ENCODE results near the gene DUOXA2. TPM values are rescaled to one million over a fixed set of nuclear protein-coding genes. Genes with fewer than 3 reads are reported as not detected.

The DUOXA2 gene
- total and polyA plus RNA-seq, 4 donors = 0.48 to 0.98 (median 0.98) TPM; not detected in 1

DNA sequence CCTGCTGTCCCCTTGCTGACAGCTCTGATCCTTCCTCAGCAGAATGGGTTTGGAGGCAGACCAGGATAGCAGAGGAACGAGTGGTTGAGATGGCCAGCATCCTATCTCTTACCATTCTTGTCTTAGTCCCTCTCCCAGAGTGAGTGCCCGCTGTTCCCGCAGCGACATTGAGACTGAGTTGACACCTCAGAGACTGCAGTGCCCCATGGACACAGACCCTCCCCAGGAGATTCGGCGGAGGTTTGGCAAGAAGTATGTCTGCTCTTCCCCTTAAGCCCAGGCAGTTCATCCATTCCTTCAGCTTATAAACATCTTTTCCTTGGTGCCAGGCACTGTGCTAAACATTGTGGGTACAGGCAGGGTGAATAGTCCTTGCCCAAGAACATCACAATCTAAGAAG is 36.9 kb downstream of the DUOXA2 start:
- 95 to 96% methylated on average over 6 of the region's 6 CpGs for WGBS, 2 donors
- H3K36me3 ChIP-seq (ENCODE audit: control insufficient read depth in 4 of 4, insufficient read depth in 4 of 4, low read length in 4 of 4) = peaks cover 0 to 36% (median 0%) of the 10 kb centered on the region in 4 donors
- ATAC-seq (ENCODE audit: insufficient read depth, low FRiP score) (no peak), DNase-seq (no peak)
- H3K9me3 ChIP-seq (ENCODE audit: control insufficient read depth in 4 of 4, insufficient read depth in 3 of 4, low read length in 3 of 4) = no peaks in the 10 kb centered on the region
- H3K27me3 ChIP-seq (ENCODE audit: control insufficient read depth in 3 of 3, insufficient read depth in 3 of 3, low read length in 2 of 3) = peaks cover 0 to under 1% (median 0%) of the 10 kb centered on the region in 3 donors
- H3K4me1 ChIP-seq (ENCODE audit: control insufficient read depth in 5 of 5, insufficient read depth in 5 of 5, low read length in 5 of 5) = peaks cover 0 to 5% (median 0%) of the 10 kb centered on the region in 5 donors
- no peak overlapping the region for H3K9ac ChIP-seq (ENCODE audit: insufficient read depth in 1 of 2, low read length in 2 of 2)
- no peak overlapping the region for H3K4me3 ChIP-seq
- TF ChIP-seq, protein P1, sequence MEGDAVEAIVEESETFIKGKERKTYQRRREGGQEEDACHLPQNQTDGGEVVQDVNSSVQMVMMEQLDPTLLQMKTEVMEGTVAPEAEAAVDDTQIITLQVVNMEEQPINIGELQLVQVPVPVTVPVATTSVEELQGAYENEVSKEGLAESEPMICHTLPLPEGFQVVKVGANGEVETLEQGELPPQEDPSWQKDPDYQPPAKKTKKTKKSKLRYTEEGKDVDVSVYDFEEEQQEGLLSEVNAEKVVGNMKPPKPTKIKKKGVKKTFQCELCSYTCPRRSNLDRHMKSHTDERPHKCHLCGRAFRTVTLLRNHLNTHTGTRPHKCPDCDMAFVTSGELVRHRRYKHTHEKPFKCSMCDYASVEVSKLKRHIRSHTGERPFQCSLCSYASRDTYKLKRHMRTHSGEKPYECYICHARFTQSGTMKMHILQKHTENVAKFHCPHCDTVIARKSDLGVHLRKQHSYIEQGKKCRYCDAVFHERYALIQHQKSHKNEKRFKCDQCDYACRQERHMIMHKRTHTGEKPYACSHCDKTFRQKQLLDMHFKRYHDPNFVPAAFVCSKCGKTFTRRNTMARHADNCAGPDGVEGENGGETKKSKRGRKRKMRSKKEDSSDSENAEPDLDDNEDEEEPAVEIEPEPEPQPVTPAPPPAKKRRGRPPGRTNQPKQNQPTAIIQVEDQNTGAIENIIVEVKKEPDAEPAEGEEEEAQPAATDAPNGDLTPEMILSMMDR (IDR thresholded peaks at IDR 0.05; ENCODE audit: control extremely low read depth, extremely low read depth) = no peak
- H3K27ac ChIP-seq (ENCODE audit: low read depth in 1 of 2, low read length in 1 of 2) = no peak overlapping the region

DNA sequence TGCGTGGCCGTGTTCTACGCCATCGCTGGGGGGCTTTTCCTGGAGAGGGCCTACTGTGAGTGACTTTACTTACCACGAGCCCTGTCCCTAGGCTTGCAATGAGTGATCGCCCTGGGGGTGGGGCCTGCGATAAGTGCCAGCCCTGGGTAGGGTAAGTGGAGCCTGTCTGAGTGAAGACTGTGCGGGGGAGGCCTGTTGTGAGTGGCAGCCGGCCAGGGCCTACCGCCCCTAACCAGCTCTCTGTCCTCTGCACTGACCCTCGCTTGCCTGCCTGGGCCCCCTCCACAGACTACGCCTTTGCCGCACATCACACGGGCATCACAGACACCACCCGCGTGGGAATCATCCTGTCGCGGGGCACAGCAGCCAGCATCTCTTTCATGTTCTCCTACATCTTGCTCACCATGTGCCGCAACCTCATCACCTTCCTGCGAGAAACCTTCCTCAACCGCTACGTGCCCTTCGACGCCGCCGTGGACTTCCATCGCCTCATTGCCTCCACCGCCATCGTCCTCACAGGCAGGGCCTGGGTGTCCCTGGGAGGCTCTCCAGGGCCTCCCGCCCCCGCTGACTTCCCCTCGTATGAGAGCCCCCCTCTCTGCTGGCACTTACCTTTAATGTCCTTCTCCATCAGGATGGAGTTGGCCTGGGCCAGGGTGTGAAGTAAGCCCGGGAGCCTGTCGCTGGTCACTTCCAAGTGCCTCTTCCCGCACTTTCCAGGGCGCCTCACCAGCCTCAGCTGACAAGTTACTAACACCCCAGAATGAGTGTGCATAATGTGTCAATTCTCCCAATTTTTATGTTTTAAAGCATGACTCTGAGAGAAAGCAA is 38.1 kb downstream of the DUOXA2 start:
- Histone ChIP-seq H3K36me3 (ENCODE audit: control insufficient read depth in 4 of 4, insufficient read depth in 4 of 4, low read length in 4 of 4) (peaks cover 0 to 40% (median 0%) of the 10 kb centered on the region in 4 donors), H3K27me3 (ENCODE audit: control insufficient read depth in 3 of 3, insufficient read depth in 3 of 3, low read length in 2 of 3) (no peaks in the 10 kb centered on the region), H3K4me1 (ENCODE audit: control insufficient read depth in 5 of 5, insufficient read depth in 5 of 5, low read length in 5 of 5) (no peaks in the 10 kb centered on the region), H3K4me3 (no peak overlapping the region), H3K9me3 (ENCODE audit: control insufficient read depth in 4 of 4, insufficient read depth in 3 of 4, low read length in 3 of 4) (no peaks in the 10 kb centered on the region), H3K9ac (ENCODE audit: insufficient read depth in 1 of 2, low read length in 2 of 2) (no peak overlapping the region), H3K27ac (ENCODE audit: low read depth in 1 of 2, low read length in 1 of 2) (no peak overlapping the region)
- TF ChIP-seq, protein P1 (IDR thresholded peaks at IDR 0.05; ENCODE audit: control extremely low read depth, extremely low read depth) = no peak
- 96% methylated on average over 36 of the region's 36 CpGs for WGBS, 2 donors
- no peak for ATAC-seq (ENCODE audit: insufficient read depth, low FRiP score)
- DNase-seq = no peak

DNA sequence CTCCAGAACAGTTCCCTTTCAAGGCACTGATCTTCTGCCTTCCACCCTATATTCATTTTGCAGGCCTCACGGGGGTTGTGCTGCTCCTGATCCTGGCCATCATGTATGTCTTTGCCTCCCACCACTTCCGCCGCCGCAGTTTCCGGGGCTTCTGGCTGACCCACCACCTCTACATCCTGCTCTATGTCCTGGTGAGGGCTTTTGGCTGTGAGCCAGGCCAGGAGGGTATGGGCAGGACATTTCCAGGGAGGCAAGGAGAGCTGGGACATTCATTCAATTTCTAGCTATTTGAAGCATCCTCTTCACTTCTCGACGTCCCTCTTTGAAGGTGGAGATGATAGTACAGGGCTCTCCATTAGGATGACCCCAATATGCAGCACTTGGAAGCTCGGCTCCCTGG is 41.6 kb downstream of the DUOXA2 start:
- H3K36me3 ChIP-seq (ENCODE audit: control insufficient read depth in 4 of 4, insufficient read depth in 4 of 4, low read length in 4 of 4) = peaks cover 0 to 34% (median 0%) of the 10 kb centered on the region in 4 donors
- H3K4me1 ChIP-seq (ENCODE audit: control insufficient read depth in 5 of 5, insufficient read depth in 5 of 5, low read length in 5 of 5) = peaks cover 0 to 2% (median 0%) of the 10 kb centered on the region in 5 donors
- 74 to 84% methylated on average over 8 of the region's 8 CpGs for WGBS, 2 donors
- ATAC-seq (ENCODE audit: insufficient read depth, low FRiP score) (no peak), DNase-seq (peak in 1 of 3 donors; percentile 27)
- H3K27me3 ChIP-seq (ENCODE audit: control insufficient read depth in 3 of 3, insufficient read depth in 3 of 3, low read length in 2 of 3) = no peaks in the 10 kb centered on the region
- no peaks in the 10 kb centered on the region for H3K9me3 ChIP-seq (ENCODE audit: control insufficient read depth in 4 of 4, insufficient read depth in 3 of 4, low read length in 3 of 4)
- TF ChIP-seq, protein P1 (IDR thresholded peaks at IDR 0.05; ENCODE audit: control extremely low read depth, extremely low read depth) = no peak
- no peak overlapping the region for H3K4me3 ChIP-seq
- no peak overlapping the region for H3K9ac ChIP-seq (ENCODE audit: insufficient read depth in 1 of 2, low read length in 2 of 2)
- H3K27ac ChIP-seq (ENCODE audit: low read depth in 1 of 2, low read length in 1 of 2) = no peak overlapping the region
